ENCODE data around the gene VTA1.

Gene VTA1

GRCh38 chr6:142251930-142252445 lies 104.9 kb downstream of the VTA1 start:
- no peak for DNase-seq
- no peak for TF ChIP-seq POLR2A (IDR thresholded peaks at IDR 0.05; ENCODE audit: low read length)
- TF ChIP-seq GATA1 (IDR thresholded peaks at IDR 0.05; ENCODE audit: low read depth, low read length), result no peak

GRCh38 chr6:142254513-142254912 lies 107.5 kb downstream of the VTA1 start:
- no peak for DNase-seq
- no peak for TF ChIP-seq GATA1 (IDR thresholded peaks at IDR 0.05; ENCODE audit: low read depth, low read length)

GRCh38 chr6:142255785-142256184 lies 108.7 kb downstream of the VTA1 start:
- no peak for TF ChIP-seq POLR2A (IDR thresholded peaks at IDR 0.05; ENCODE audit: low read length)
- no peak for TF ChIP-seq GATA1 (IDR thresholded peaks at IDR 0.05; ENCODE audit: low read depth, low read length)

GRCh38 chr6:142258305-142258704 lies 111.2 kb downstream of the VTA1 start:
- no peak for TF ChIP-seq POLR2A (IDR thresholded peaks at IDR 0.05; ENCODE audit: low read length)
- no peak for TF ChIP-seq GATA1 (IDR thresholded peaks at IDR 0.05; ENCODE audit: low read depth, low read length)
- no peak for DNase-seq

More at GRCh38 chr6:142255785-142256184, 108.7 kb downstream of the VTA1 start:
- no peak for DNase-seq

GRCh38 chr6:142258757-142259156 lies 111.7 kb downstream of the VTA1 start:
- TF ChIP-seq GATA1 (IDR thresholded peaks at IDR 0.05; ENCODE audit: low read depth, low read length), result no peak
- TF ChIP-seq POLR2A (IDR thresholded peaks at IDR 0.05; ENCODE audit: low read length), result no peak
- no peak for DNase-seq

- DNase-seq, result no peak
- TF ChIP-seq GATA1 (IDR thresholded peaks at IDR 0.05; ENCODE audit: low read depth, low read length), result no peak
- no peak for TF ChIP-seq POLR2A (IDR thresholded peaks at IDR 0.05; ENCODE audit: low read length)
Observed at GRCh38 chr6:142260748-142261147, 113.7 kb downstream of the VTA1 start.

- TF ChIP-seq GATA1 (IDR thresholded peaks at IDR 0.05; ENCODE audit: low read depth, low read length) (no peak), POLR2A (IDR thresholded peaks at IDR 0.05; ENCODE audit: low read length) (no peak)
- DNase-seq, result no peak
Observed at GRCh38 chr6:142262231-142262630, 115.2 kb downstream of the VTA1 start.

- TF ChIP-seq POLR2A (IDR thresholded peaks at IDR 0.05; ENCODE audit: low read length) (no peak), GATA1 (IDR thresholded peaks at IDR 0.05; ENCODE audit: low read depth, low read length) (no peak)
- no peak for DNase-seq
Observed at GRCh38 chr6:142265476-142265875, 118.4 kb downstream of the VTA1 start.

- no peak for DNase-seq
- TF ChIP-seq GATA1 (IDR thresholded peaks at IDR 0.05; ENCODE audit: low read depth, low read length), result no peak
- no peak for TF ChIP-seq POLR2A (IDR thresholded peaks at IDR 0.05; ENCODE audit: low read length)
Observed at GRCh38 chr6:142266060-142266459, 119.0 kb downstream of the VTA1 start.

- DNase-seq, result no peak
- TF ChIP-seq GATA1 (IDR thresholded peaks at IDR 0.05; ENCODE audit: low read depth, low read length), result no peak
Observed at GRCh38 chr6:142271476-142271875, 124.4 kb downstream of the VTA1 start.

Data from erythroblast (primary cell).